Measurements from ENCODE around the gene SLC25A31.

The SLC25A31 gene

GRCh38 chr4:127791391-127791790 lies 61.2 kb downstream of the SLC25A31 start:
- no peak for TF ChIP-seq CTCF (IDR thresholded peaks at IDR 0.05)
- Histone ChIP-seq H3K9me3 (no peaks in the 10 kb centered on the region), H3K4me3 (ENCODE audit: low read depth in 1 of 2, low read length in 1 of 2) (no peak overlapping the region), H3K4me1 (ENCODE audit: control insufficient read depth in 1 of 2, insufficient read depth in 1 of 2, low read depth in 1 of 2, low read length in 1 of 2) (no peaks in the 10 kb centered on the region), H3K36me3 (no peaks in the 10 kb centered on the region), H3K27ac (no peak overlapping the region), H3K27me3 (no peaks in the 10 kb centered on the region)

- no peaks in the 10 kb centered on the region for H3K36me3 ChIP-seq
- no peaks in the 10 kb centered on the region for H3K27me3 ChIP-seq
- no peak overlapping the region for H3K27ac ChIP-seq
- TF ChIP-seq CTCF (IDR thresholded peaks at IDR 0.05), result no peak
- no peaks in the 10 kb centered on the region for H3K9me3 ChIP-seq
- H3K4me3 ChIP-seq (ENCODE audit: low read depth in 1 of 2, low read length in 1 of 2), result no peak overlapping the region
- H3K4me1 ChIP-seq (ENCODE audit: control insufficient read depth in 1 of 2, insufficient read depth in 1 of 2, low read depth in 1 of 2, low read length in 1 of 2), result no peaks in the 10 kb centered on the region
These were observed 63.3 kb downstream of the SLC25A31 start for GRCh38 chr4:127793528-127793927.

- Histone ChIP-seq H3K27ac (no peak overlapping the region), H3K9me3 (no peaks in the 10 kb centered on the region), H3K27me3 (no peaks in the 10 kb centered on the region), H3K4me1 (ENCODE audit: control insufficient read depth in 1 of 2, insufficient read depth in 1 of 2, low read depth in 1 of 2, low read length in 1 of 2) (no peaks in the 10 kb centered on the region), H3K36me3 (no peaks in the 10 kb centered on the region), H3K4me3 (ENCODE audit: low read depth in 1 of 2, low read length in 1 of 2) (no peak overlapping the region)
- TF ChIP-seq CTCF (IDR thresholded peaks at IDR 0.05), result no peak
These were observed 69.5 kb downstream of the SLC25A31 start for GRCh38 chr4:127799711-127800110.

GRCh38 chr4:127809173-127809800 lies 79.1 kb downstream of the SLC25A31 start:
- Histone ChIP-seq H3K9me3 (no peaks in the 10 kb centered on the region), H3K27me3 (no peaks in the 10 kb centered on the region), H3K27ac (no peak overlapping the region), H3K4me1 (ENCODE audit: control insufficient read depth in 1 of 2, insufficient read depth in 1 of 2, low read depth in 1 of 2, low read length in 1 of 2) (no peaks in the 10 kb centered on the region), H3K4me3 (ENCODE audit: low read depth in 1 of 2, low read length in 1 of 2) (no peak overlapping the region), H3K36me3 (no peaks in the 10 kb centered on the region)
- TF ChIP-seq CTCF (IDR thresholded peaks at IDR 0.05), result no peak

- Histone ChIP-seq H3K4me3 (ENCODE audit: low read depth in 1 of 2, low read length in 1 of 2) (no peak overlapping the region), H3K27me3 (no peaks in the 10 kb centered on the region), H3K9me3 (no peaks in the 10 kb centered on the region), H3K27ac (no peak overlapping the region), H3K36me3 (no peaks in the 10 kb centered on the region), H3K4me1 (ENCODE audit: control insufficient read depth in 1 of 2, insufficient read depth in 1 of 2, low read depth in 1 of 2, low read length in 1 of 2) (no peaks in the 10 kb centered on the region)
- TF ChIP-seq CTCF (IDR thresholded peaks at IDR 0.05), result no peak
These were observed 80.4 kb downstream of the SLC25A31 start for GRCh38 chr4:127810551-127810950.

All from neutrophil (primary cell).